ENCODE measurements around the gene KLK5.
"Not testable (repeated sequence)": the region's sequence is repeated elsewhere in the genome, so short reads cannot be mapped to it uniquely, and the experiment has no call there.

Gene KLK5

GRCh38 chr19:50921426-50922316 lies 31.2 kb downstream of the KLK5 start:
- DNase-seq (ENCODE audit: low read depth, low spot score), result no peak

GRCh38 chr19:50916069-50916468 lies 36.8 kb downstream of the KLK5 start:
- DNase-seq (ENCODE audit: low read depth, low spot score), result no peak

- no peak for DNase-seq (ENCODE audit: low read depth, low spot score)
These were observed 39.8 kb downstream of the KLK5 start for GRCh38 chr19:50912727-50913716.

GRCh38 chr19:50912102-50912599 lies 40.7 kb downstream of the KLK5 start:
- no peak for DNase-seq (ENCODE audit: low read depth, low spot score)

GRCh38 chr19:50911206-50912101 lies 41.4 kb downstream of the KLK5 start, which contains the start of gene KLK4:
Gene KLK4, minus strand, starts transcription at chr19:50911395. Its CDS starts 657 bp downstream, at chr19:50910738.
- no peak for DNase-seq (ENCODE audit: low read depth, low spot score)

- no peak for DNase-seq (ENCODE audit: low read depth, low spot score)
These were observed 42.1 kb downstream of the KLK5 start for GRCh38 chr19:50910722-50911121.

- DNase-seq (ENCODE audit: low read depth, low spot score), result no peak
These were observed 43.4 kb downstream of the KLK5 start for GRCh38 chr19:50909240-50910070.

- DNase-seq (ENCODE audit: low read depth, low spot score), result no peak
These were observed 44.5 kb downstream of the KLK5 start for GRCh38 chr19:50908336-50908735.

- no peak for DNase-seq (ENCODE audit: low read depth, low spot score)
These were observed 46.6 kb downstream of the KLK5 start for GRCh38 chr19:50906217-50906616.

GRCh38 chr19:50902640-50903039 lies 50.2 kb downstream of the KLK5 start:
- DNase-seq (ENCODE audit: low read depth, low spot score), result no peak

- DNase-seq (ENCODE audit: low read depth, low spot score), result no peak
These were observed 53.3 kb downstream of the KLK5 start for GRCh38 chr19:50899569-50899968.

- no peak for DNase-seq (ENCODE audit: low read depth, low spot score)
These were observed 54.8 kb downstream of the KLK5 start for GRCh38 chr19:50898018-50898417.

GRCh38 chr19:50897612-50898011 lies 55.2 kb downstream of the KLK5 start:
- no peak for DNase-seq (ENCODE audit: low read depth, low spot score)

GRCh38 chr19:50897191-50897607 lies 55.6 kb downstream of the KLK5 start:
- DNase-seq (ENCODE audit: low read depth, low spot score), result no peak

GRCh38 chr19:50896591-50897190 lies 56.1 kb downstream of the KLK5 start:
- no peak for DNase-seq (ENCODE audit: low read depth, low spot score)

GRCh38 chr19:50896089-50896590 lies 56.7 kb downstream of the KLK5 start:
- DNase-seq (ENCODE audit: low read depth, low spot score), result not testable (repeated sequence)

GRCh38 chr19:50894478-50895356 lies 58.1 kb downstream of the KLK5 start:
- DNase-seq (ENCODE audit: low read depth, low spot score), result no peak

Measured in brain pericyte (primary cell).